ENCODE results near the gene EFCAB12. TPM values are rescaled to one million over a fixed set of nuclear protein-coding genes. Genes with fewer than 3 reads are reported as not detected.

Gene EFCAB12
- total and polyA plus RNA-seq, 2 of the 4 experiments (the other 2 are of a cell fraction) = under 0.01 to 0.17 TPM

DNA sequence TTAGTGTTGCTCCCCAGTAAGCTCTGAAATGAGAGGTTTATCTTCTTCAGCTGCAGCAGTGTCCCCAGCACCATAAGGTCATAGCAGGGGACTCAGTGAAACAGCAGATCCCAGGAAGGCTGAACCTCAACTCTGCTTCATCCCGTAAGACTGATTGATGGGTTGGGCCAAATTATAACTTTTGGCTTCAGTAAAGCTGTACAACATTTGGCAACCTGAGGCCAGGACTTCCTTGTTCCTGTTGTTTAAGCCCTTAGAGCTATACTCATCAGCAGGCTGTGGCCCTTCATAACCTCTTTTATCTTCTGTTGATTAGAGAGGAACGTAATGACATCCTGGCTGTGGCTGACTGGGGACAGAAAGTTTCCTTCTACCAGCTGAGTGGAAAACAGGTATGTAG, 40.6 kb upstream of the EFCAB12 start:
- no peaks in the 10 kb centered on the region for H4K20me1 ChIP-seq (ENCODE audit: insufficient read depth, low read length)
- no peak overlapping the region for H2AK9ac ChIP-seq (replicated peaks; ENCODE audit: low read depth, low read length, poor library complexity)
- H3K27ac ChIP-seq (ENCODE audit: insufficient read depth, low read length) = no peak overlapping the region
- POLR2A ChIA-PET (ENCODE audit: unreplicated experiment) = no interaction called here
- H3K9ac ChIP-seq (ENCODE audit: low read depth, low read length) = no peak overlapping the region
- no peak overlapping the region for H2BK15ac ChIP-seq (ENCODE audit: low read depth, low read length)
- no peak overlapping the region for H3K23ac ChIP-seq (ENCODE audit: low read depth, low read length)
- no peak overlapping the region for H3K18ac ChIP-seq (ENCODE audit: low read depth, low read length)
- in situ Hi-C loops (cut with MboI; ENCODE audit: low sequenced_read_pairs) = no loop called here
- H3K4me3 ChIP-seq (ENCODE audit: insufficient read depth, low read depth, low read length) = no peak overlapping the region
- H3K9me3 ChIP-seq (ENCODE audit: control insufficient read depth, insufficient read depth, low read length) = no peaks in the 10 kb centered on the region
- H3K27me3 ChIP-seq (ENCODE audit: control insufficient read depth, insufficient read depth, low read length) = no peaks in the 10 kb centered on the region
- H3K4me1 ChIP-seq (ENCODE audit: control insufficient read depth, insufficient read depth, low read length) = peaks cover 2% of the 10 kb centered on the region; the same call in 1 of the 2 replicates
- H4K8ac ChIP-seq (ENCODE audit: low read depth in 2 of 2, low read length in 2 of 2) = no peak overlapping the region
- CTCF ChIA-PET = no interaction called here
- H3K4me2 ChIP-seq (ENCODE audit: low read depth, low read length) = no peak overlapping the region
- no peak overlapping the region for H4K91ac ChIP-seq (ENCODE audit: insufficient read depth, low read depth, low read length)
- 80% methylated on average over 1 of the region's 2 CpGs; no CpG with 5 or more reads in 1 of the 2 experiments for WGBS, 2 experiments (ENCODE audit: extremely low coverage in 2 of 2, insufficient read length in 1 of 2)
- no peak overlapping the region for H2AK5ac ChIP-seq (ENCODE audit: low read depth, low read length)
- H2BK120ac ChIP-seq (ENCODE audit: low read depth, low read length) = no peak overlapping the region
- peaks cover 2% of the 10 kb centered on the region; the same call in 1 of the 2 replicates for H3K9me1 ChIP-seq (ENCODE audit: insufficient read depth, low read length)
- no peak for ATAC-seq (ENCODE audit: low read depth)
- no peak for TF ChIP-seq FOS (IDR thresholded peaks at IDR 0.05; ENCODE audit: low read depth, low read length)
- no peak for TF ChIP-seq BHLHE40 (IDR thresholded peaks at IDR 0.05; ENCODE audit: low read depth, low read length)
- TF ChIP-seq NFE2L2 (IDR thresholded peaks at IDR 0.05; ENCODE audit: low read depth, low read length) = no peak
- no peak for TF ChIP-seq RFX5 (IDR thresholded peaks at IDR 0.05; ENCODE audit: low read depth, low read length)
- no peak for TF ChIP-seq MAFK (IDR thresholded peaks at IDR 0.05; ENCODE audit: low read depth, low read length)
- TF ChIP-seq, protein P1, sequence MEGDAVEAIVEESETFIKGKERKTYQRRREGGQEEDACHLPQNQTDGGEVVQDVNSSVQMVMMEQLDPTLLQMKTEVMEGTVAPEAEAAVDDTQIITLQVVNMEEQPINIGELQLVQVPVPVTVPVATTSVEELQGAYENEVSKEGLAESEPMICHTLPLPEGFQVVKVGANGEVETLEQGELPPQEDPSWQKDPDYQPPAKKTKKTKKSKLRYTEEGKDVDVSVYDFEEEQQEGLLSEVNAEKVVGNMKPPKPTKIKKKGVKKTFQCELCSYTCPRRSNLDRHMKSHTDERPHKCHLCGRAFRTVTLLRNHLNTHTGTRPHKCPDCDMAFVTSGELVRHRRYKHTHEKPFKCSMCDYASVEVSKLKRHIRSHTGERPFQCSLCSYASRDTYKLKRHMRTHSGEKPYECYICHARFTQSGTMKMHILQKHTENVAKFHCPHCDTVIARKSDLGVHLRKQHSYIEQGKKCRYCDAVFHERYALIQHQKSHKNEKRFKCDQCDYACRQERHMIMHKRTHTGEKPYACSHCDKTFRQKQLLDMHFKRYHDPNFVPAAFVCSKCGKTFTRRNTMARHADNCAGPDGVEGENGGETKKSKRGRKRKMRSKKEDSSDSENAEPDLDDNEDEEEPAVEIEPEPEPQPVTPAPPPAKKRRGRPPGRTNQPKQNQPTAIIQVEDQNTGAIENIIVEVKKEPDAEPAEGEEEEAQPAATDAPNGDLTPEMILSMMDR (conservative IDR thresholded peaks at IDR 0.05; ENCODE audit: low read depth, low read length) = no peak
- no peak for TF ChIP-seq POLR2A (IDR thresholded peaks at IDR 0.05; ENCODE audit: low read depth, low read length)
- TF ChIP-seq MAZ (IDR thresholded peaks at IDR 0.05; ENCODE audit: borderline replicate concordance, low read depth, low read length) = no peak
- H2BK5ac ChIP-seq (ENCODE audit: low read depth, low read length, poor library complexity, severe bottlenecking) = no peak overlapping the region
- no peak overlapping the region for H3K4ac ChIP-seq (ENCODE audit: low read depth, low read length)
- no peak overlapping the region for H3K14ac ChIP-seq (replicated peaks; ENCODE audit: low read depth, low read length)
- peaks cover 8% of the 10 kb centered on the region for H3K36me3 ChIP-seq (ENCODE audit: control insufficient read depth, insufficient read depth, low read length)
- intact Hi-C loops (cut with micrococcal nuclease) = no loop called here
- no peak overlapping the region for H2AFZ ChIP-seq (replicated peaks; ENCODE audit: low read length, poor library complexity)
- no peak overlapping the region for H4K5ac ChIP-seq (ENCODE audit: low read depth, low read length)
- H3K79me1 ChIP-seq (ENCODE audit: low read depth in 1 of 2, low read length in 2 of 2) = no peaks in the 10 kb centered on the region
- no peak for DNase-seq
- BruUV-seq (replicated peaks) = no TSS peak
- H2BK20ac ChIP-seq (ENCODE audit: low read depth, low read length) = no peak overlapping the region
- H3K56ac ChIP-seq (ENCODE audit: extremely low read depth, insufficient read depth, low read length) = no peak overlapping the region
- dilution Hi-C loops (cut with HindIII; ENCODE audit: low sequenced_read_pairs, unreplicated experiment) = no loop called here
